HG03139 (cell line): Measurements from ENCODE around the gene INTS14.
"Not testable (repeated sequence)": the region's sequence is repeated elsewhere in the genome, so short reads cannot be mapped to it uniquely, and the experiment has no call there.

Source experiments
- ATAC-seq: cut with Tn5 transposase; IDR thresholded peaks from one replicate; pipeline ENCODE4 v1.9.1; 2021; ENCODE audit not compliant: unreplicated experiment

The INTS14 gene

GRCh38 chr15:65632780-65633375 is 21.9 kb upstream of the INTS14 start:
- no peak for ATAC-seq

GRCh38 chr15:65631503-65631902 is 20.6 kb upstream of the INTS14 start:
- ATAC-seq = no peak

DNA sequence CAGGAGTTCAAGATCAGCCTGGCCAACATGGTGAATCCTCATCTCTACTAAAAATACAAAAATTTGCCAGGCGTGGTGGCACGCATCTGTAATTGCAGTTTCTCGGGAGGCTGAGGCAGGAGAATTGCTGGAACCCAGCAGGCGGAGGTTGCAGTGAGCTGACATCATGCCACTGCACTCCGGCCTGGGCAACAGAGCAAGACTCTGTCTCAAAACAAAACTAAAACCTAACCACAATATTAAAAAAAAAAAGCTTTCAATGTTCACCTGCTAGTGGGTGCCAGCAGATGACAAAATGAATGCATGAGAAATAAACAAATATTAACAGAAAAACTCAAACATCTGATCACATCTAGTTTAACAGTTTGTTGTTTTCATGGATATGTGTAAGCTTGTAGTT is 19.8 kb upstream of the INTS14 start:
- ATAC-seq = no peak

DNA sequence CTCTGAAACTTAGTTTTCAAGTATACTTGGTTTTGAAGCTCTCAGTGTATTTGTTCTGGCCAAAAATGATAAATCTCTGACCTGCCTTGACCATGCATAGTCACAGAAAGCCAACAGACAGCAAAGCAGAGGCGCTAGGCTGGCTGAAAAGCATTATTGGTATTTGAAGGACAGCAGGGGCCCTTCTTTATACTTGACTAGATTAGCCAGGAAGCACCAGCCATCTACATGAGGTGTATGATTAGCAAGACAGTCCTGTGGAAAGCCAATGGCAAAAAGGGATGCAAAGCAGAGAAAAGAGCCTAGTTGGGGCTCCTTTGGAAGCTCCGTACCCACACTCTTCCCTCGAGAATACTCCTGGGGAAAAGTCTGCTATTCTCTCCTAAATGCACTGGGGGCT is 18.6 kb upstream of the INTS14 start:
- ATAC-seq = no peak

DNA sequence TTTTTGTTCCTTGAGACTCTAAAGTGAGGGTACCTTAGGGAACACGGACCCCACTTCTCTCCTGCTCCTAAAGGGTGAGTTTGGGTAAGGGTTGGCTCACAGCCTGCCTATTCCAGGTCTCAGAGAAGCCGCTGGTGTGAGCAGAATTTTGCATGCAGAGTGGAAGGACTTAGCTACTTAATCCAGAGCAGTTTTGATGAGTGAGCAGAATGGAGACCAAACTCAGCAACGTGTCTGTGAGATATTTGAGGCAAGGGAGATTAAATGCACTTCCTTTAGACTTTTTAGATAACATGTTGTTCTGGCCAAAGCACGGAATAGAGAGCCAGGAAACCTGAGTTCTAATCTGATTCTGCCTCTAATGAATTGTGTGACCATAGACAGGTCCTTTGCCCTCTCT is 15.9 kb upstream of the INTS14 start:
- no peak for ATAC-seq

DNA sequence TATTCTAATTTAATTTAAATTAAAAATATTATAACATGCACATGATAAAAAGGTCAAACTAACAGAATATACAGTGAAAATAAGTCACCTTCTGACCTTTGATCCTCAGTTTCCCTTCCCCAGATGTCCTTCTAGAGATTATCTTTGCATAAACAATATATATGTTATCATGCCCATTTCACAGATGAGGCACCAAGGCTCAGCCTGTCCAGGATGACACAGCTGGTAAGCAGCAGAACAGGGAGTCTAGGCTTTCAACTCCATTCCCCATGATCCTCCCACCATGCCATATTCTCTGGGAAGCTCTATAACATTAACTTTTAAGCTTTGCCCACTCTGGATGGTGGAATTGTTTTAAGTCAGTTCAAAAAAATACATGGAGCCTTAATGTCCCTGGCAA is 12.2 kb upstream of the INTS14 start:
- ATAC-seq = no peak

DNA sequence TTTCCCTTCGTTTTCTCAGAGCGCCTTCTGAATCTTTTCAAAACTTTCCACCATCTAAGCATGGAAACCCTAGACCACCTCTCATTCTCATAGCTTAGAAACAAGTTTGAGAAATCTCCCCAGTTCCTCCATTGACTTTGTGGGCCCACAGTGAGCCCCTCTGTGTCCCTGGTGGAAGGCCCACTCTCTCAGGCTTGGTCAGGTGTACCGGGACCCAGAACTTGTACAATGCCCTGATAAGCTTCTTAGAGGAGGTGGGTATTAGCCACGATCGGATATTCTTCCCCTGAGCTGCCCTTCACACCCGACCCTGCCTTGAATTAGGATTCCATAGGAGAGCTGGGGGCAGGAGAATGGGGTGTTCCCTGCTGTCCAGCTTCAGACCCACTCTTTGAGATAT is 10.7 kb upstream of the INTS14 start, which contains the start of gene SLC24A1:
Gene SLC24A1, plus strand, starts transcription at position 301 of the 400 bp plus-strand sequence. CDS start 2,143 bp downstream, outside the sequence.
- no peak for ATAC-seq

- ATAC-seq = no peak
These were observed 9.9 kb upstream of the INTS14 start for GRCh38 chr15:65620833-65621232.

GRCh38 chr15:65619626-65620290 is 8.8 kb upstream of the INTS14 start:
- ATAC-seq = no peak

- ATAC-seq = no peak
These were observed 7.7 kb upstream of the INTS14 start for GRCh38 chr15:65618560-65619109.

DNA sequence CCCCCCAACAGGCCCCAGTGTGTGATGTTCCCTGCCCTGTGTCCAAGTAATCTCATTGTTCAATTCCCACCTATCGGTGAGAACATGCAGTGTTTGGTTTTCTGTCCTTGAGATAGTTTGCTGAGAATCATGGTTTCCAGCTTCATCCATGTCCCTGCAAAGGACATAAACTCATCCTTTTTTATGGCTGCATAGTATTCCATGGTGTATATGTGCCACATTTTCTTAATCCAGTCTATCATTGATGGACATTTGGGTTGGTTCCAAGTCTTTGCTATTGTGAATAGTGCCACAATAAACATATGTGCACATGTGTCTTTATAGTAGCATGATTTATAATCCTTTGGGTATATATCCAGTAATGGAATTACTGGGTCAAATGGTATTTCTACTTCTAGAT is 5.0 kb upstream of the INTS14 start:
- ATAC-seq = not testable (repeated sequence)

- ATAC-seq = no peak
These were observed 2.2 kb upstream of the INTS14 start for GRCh38 chr15:65612949-65613744.

DNA sequence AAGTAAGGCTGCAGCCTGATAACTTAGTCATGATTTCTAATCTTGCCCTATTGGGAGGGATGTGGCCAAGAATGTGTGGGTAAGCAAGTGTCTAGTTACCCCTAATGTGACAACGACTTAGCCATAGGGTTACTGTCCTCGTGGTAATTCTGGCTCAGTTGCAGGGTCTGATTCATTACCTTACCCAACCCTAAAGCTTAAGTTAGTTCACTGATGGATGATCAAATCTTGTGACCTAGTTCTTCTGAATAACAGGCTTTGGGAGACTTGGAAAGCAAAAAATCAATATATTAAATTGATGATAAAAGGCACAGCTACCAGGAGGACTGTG is 1.6 kb upstream of the INTS14 start:
- ATAC-seq = no peak

GRCh38 chr15:65611888-65612615 is 1.1 kb upstream of the INTS14 start:
- no peak for ATAC-seq

DNA sequence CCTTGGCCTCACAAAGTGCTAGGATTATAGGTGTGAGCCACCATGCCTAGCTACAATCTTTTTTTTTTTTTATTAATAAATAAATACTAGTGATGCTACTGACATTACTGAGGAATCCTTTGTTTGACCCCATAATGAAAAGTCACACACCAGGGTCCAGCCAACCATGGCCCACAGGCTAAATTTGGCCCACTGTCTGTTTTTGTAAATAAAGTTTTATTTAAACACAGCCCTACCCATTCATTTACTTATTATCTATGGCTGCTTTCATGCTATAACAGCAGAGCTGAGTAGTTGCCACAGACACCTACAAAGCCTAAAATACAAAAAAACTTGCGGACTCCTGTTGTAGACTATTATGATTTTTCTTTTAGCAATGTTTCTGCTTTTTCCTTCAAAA is 7.4 kb downstream of the INTS14 start:
- ATAC-seq = no peak

GRCh38 chr15:65603134-65603533 is 7.8 kb downstream of the INTS14 start:
- ATAC-seq = no peak

DNA sequence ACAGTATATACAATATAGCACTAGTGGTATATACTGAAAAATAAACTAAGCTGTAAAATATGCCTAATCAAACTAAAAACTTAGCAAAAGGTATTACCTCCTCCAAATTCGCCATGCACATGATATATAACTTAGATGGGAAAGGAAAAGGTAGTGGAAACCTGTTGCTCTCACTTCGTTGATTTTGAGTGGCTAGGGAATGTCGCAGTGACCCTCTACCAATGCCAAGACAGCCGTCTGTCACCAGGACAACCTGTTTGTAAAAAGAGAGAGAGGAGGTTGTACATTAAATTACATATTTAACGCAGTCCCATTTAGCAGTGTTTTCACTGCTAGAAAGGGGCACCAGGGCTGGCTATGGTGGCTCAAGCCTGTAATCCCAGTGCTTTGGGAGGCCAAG is 11.3 kb downstream of the INTS14 start:
- no peak for ATAC-seq

DNA sequence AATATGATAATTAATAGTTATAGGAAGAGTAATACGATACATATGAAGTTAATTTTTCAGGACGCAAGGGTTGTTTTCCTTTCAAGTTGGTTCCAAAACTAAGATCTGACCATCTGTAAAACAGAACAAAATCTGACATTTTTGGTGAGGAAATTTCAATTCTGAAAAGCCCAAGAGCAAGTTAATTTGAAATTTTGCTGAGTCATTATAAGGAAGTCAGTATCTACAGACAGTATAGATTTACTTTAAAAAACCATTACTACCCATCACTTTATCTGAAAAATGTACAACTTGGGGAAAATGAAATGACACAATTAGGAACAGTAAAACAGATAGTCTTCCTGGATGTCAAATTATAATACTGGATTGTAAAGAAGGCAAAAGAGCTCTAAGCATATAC is 12.5 kb downstream of the INTS14 start:
- ATAC-seq = no peak

- no peak for ATAC-seq
These were observed 15.0 kb downstream of the INTS14 start for GRCh38 chr15:65595960-65596359.

- ATAC-seq = no peak
These were observed 23.8 kb downstream of the INTS14 start for GRCh38 chr15:65587094-65587493.

- ATAC-seq = no peak
These were observed 26.7 kb downstream of the INTS14 start for GRCh38 chr15:65584241-65584640.
